Activated CD4-positive, alpha-beta T cell treated with anti-CD3 and anti-CD28 coated beads, Interleukin-2, Interleukin-4, amounts not matched to agents 100 ng/mL and 50 ng/mL, durations not matched to agents 16 hours and 8 hours (primary cell): ENCODE results near the gene LCP2.

Experiments used
- DNase-seq: peaks from one replicate; pipeline ENCODE4 v3.0.0-alpha.2; 2020; ENCODE audit warnings: low spot score

The LCP2 gene

GRCh38 chr5:170297589-170298462 lies at the start of gene LCP2:
TSS of gene LCP2 (minus strand) at chr5:170297777. CDS start at chr5:170297611, 166 bp downstream.
- DNase-seq, result peak; percentile 79

- no peak for DNase-seq
These were observed 49.5 kb upstream of the LCP2 start for GRCh38 chr5:170347022-170347567.

- no peak for DNase-seq
These were observed 48.4 kb upstream of the LCP2 start for GRCh38 chr5:170345971-170346370.

DNA sequence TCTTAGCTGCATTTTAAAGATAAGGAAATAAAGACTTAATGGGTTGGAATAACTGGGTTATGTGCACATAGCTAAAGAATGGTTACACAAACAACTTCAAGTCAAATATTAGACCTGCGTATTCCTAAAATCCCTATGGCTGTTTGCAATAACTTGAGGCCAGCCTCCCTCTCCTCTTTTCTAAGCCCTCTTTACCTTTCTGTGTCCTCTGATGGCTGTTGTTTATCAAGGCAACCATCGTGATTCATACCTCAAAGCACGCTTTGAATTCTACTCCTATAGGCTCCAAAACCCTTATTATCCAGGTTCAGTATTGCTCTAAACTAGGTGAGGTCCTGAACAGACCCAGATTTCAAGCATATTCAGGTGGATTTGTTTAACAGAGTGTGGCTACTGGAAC lies 45.6 kb upstream of the LCP2 start:
- no peak for DNase-seq

DNA sequence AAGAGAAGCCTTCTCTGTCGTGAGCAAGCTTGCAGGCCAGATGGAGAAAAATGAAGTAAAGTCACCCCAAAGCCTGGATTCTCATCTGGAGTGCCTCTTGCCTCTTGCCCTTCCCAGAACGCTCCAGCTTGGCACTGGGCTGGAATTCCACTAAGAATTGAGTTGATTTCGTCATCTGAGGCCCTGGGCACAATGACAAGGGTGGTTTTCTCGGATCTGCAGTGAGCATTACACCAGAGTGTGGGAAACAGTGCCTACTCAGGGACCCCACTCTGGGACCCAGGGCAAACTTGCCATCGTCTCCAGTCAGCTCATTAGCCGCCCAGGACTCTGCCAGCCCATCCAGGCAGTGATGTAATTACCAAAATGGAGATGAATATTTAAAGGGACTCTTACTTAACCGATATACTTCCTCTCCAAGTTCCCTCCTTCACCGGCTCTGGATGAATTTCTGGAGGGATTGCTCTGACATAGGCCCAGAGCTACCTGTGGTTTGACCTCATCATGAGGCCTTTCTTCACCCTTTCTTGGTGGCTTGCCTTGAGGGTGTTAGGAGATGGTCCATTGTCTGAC lies 44.7 kb upstream of the LCP2 start:
- no peak for DNase-seq

DNA sequence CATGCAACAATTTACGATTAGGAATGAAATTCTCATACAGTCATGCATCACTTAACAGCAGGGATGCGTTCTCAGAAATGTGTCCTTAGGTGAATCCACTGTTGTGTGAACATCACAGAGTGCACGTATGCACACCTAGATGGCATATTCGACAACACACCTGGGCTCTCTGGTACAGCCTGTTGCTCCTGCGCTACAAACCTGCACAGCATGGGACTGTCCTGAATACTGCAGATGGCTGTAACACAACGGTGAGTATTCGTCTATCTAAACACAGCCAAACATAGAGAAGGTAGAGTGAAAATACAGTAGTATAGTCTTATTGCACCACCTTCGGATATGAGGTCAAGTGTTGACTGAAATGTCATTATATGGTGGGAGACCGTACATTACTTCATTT lies 44.0 kb upstream of the LCP2 start:
- no peak for DNase-seq

DNA sequence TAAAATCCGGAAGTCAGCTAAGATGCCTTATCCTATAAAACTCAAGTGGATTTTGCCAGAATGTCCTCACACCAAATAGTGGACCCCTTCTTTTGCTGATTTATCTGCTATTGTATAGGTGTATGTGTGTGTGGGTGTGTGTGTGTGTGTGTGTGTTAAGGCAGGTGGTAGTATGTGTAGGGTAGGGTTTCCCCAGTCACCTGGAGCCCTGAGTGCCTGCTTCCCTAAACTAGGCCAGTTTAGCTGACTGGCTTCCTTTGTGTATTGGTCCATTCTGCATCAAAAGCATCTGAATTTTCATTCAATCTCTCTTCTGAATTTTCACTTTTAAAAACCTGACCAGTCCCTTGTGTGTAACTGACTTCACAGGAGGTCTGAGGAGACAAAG lies 42.2 kb upstream of the LCP2 start:
- no peak for DNase-seq

DNA sequence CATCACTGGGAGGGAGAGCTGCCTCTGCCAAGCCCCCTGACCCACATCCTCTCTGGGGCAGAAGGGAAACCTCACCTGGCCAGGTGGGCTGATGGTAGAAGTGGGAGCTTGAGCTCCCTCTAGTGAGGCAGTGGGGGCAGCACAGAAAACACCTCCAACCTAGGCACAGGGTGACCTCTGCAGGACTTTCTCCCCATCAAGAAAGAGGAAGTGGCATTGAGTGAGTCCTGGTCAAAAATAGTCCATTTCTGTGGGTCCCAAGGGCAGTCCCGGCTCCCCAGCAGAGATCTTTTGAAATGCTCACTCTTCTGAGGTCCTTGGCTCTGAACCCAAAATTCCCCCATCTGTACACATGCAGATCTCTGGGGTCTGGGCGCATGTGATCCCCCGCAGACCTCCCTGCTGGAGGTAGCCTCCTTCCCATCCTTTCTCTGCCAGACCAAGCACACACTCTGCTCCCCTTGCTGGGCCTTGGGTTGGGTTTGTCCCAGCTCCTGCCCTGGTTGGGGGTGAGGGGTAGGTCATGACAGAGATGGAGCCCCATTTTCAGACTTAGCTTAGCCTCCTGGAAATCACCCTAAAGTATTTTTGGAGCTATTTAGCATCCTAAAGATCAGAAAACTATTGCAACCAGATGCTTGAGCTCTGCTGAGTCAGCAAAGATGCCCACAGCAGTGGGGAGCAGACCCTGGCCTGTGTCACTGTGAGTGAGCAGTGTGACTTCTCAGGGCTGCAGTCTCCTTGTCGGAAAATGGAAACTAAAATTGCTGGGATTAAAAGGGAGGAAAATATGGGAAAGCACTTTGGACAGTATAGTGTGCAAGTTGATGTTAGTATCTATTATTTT lies 41.6 kb upstream of the LCP2 start:
- DNase-seq, result peak; percentile 73

- DNase-seq, result no peak
These were observed 40.7 kb upstream of the LCP2 start for GRCh38 chr5:170338291-170338690.

DNA sequence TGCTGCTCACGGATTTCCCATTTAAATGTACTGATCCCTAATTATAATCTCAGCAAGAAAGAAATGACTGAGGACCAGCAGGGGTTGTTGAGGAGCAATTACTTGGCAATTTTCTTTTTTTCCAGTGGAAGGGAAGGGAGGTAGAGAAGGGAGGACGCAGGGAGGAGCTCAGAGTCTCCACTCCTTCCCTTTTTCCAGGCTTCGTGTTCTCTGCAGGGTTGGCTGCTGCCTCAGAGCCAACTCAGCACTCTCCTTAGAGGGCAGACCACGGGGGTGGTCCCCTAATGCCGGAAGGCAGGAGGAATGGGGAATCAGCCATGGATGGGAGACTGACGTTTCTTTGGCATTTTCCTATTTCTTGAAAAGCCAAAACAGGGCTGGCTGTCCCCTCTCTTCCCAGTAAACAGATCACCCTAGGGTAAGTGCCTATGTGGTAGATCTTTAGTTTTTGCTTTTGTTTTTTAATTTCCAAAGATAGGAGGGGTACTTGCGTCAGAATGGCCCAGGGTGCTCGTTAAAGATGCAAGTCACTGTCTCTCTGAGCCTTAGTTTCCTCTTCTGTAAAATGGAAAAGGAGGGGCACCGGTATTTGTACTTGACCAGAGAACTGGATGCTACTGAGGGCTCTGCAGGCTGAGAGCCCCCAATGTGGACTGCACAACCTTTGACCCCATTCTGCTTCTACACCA lies 39.6 kb upstream of the LCP2 start:
- DNase-seq, result no peak

- DNase-seq, result no peak
These were observed 38.5 kb upstream of the LCP2 start for GRCh38 chr5:170336065-170336464.

DNA sequence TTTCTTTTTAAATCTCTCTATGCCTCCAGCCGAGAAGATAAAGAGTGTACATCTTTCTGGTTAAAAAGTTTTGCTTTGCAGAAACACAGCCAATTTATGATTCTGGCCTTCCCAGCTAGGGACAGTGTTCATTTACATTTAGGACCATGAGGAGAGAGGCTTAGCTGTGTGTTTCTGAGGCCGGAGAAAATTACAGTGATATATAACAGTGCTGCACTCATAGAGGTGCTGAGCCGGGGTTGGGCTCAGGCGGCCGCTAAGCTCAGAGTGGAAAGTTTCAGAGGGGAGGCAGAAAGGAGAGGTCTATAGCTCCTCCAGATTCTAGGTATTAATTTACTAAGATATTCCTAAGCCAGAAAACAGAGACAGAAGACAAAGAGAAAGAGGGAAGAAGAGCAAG lies 37.0 kb upstream of the LCP2 start:
- peak; percentile 17 for DNase-seq

DNA sequence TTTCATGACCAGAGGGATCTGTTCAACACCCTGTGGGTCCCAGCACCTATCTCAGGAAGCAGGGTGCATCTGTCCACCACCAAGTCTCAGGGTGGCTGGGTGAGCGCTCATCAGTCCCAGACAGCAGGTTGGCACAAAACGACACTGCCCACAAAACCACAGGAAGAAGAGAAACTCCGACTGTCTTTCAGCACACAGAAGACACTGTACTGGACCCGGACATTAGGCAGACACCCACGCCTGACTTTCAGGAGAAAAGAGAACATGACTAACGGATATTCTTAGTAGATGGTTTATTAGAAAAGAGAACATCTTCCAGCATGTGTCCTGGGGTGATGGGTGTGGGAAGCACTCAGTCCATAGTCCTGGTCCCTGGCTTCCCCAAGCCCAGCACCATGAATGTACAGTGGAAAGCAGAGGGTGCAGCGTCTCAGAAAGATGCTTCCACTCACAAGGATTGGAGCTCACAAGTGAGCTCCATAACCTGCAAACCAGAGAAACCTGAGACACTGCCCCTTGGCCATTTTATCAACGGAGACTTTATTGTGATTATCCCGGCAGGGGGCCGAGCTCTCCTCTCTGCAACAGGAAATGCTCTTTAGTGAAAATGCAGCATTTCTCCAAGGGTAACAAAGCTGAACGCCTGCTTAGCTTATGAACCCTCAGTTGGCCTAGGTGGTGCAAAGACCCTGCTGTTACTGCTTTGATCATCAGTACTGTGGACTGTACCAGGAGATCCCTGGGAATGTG lies 35.8 kb upstream of the LCP2 start:
- peak; percentile 88 for DNase-seq

- no peak for DNase-seq
These were observed 34.5 kb upstream of the LCP2 start for GRCh38 chr5:170332058-170332457.

DNA sequence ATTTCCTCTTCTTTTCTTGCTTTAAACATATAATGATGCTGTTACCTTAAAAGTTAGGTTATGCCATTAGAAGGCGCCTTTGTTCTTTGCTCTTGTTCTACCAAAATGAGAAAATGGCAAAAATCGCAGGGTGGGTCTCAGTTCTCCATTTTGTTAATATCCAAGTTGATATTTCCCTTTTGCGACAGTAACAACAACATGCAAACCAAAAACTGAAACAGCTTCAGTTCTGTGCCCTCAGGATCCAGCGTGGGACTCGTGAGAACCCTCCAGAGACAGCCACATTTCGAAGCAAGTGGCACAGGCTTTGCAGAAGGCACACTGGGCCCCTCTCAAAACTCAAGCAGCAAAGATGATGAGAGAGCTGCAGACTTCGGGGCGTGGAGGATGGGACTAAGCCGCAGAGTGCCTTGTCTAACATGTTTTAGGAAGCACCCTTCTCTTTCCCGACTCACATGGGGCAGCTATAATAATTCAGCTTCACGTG lies 33.0 kb upstream of the LCP2 start:
- DNase-seq, result peak; percentile 16

DNA sequence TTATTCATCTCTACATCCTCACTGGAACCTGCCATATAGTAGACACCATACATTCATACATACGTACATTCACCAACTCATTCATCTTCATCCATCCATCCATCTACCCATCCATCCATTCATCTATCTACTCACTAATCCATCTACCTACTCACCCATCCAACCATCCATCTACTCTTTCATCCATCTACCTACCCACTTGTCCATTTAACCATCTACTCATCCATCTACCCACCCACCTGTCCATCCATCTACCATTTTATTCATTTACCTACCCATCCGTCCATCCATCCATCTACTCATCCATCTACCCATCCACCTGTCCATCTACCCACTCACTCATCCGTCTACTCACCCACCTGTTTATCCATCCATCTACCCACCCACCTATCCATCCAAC lies 31.9 kb upstream of the LCP2 start:
- DNase-seq, result no peak

- no peak for DNase-seq
These were observed 30.3 kb upstream of the LCP2 start for GRCh38 chr5:170327829-170328228.

- DNase-seq, result no peak
These were observed 29.6 kb upstream of the LCP2 start for GRCh38 chr5:170327168-170327567.

- DNase-seq, result no peak
These were observed 21.7 kb upstream of the LCP2 start for GRCh38 chr5:170319301-170319700.

DNA sequence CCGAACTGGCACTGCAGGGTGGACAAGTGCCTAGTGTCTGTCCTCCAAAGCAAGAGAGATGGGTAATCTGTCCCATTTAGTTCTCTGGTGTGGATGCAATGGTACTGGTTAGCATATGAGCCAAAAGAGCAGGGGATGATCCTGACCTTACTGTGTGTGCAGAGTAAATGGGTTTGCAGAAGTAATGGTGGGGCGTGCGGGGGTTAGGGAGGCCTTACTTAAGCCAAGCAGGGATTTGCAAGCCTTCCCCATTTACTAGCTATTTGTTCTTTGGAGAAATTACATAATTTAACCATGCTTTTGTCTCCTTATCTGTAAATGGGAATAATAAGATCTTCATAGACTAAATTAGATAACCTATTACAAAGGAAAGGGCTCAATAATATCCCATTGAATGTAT lies 19.9 kb upstream of the LCP2 start:
- no peak for DNase-seq

GRCh38 chr5:170316937-170317336 lies 19.4 kb upstream of the LCP2 start:
- DNase-seq, result no peak
